Measurements from ENCODE around the gene COL23A1. TPM values are rescaled to one million over a fixed set of nuclear protein-coding genes. Genes with fewer than 3 reads are reported as not detected.

Gene COL23A1
- total RNA-seq, 1 experiment from 2014 or later, result 15.0 TPM

DNA sequence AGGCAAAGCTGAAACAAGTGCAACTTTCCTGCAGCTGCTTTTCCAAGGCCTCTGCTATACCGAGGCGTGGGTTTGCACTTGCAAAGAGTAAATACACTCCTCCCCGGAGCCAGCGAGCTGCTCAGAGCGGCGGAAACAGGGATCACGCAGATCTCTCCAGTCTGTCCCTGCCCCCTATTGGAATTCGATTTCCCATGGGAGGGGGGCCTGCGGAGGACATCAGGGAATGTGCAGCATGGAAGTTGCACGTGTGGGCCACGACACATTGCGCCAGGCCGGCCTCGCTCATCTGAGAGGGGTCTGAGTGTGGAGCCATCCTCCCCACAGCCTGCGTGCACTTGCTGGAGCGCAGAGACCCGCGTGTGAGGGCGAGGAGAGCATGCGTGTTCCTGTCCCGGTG is 253.3 kb downstream of the COL23A1 start (continued):
- TF ChIP-seq, protein P1, sequence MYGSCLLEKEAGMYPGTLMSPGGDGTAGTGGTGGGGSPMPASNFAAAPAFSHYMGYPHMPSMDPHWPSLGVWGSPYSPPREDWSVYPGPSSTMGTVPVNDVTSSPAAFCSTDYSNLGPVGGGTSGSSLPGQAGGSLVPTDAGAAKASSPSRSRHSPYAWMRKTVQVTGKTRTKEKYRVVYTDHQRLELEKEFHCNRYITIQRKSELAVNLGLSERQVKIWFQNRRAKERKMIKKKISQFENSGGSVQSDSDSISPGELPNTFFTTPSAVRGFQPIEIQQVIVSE (CRISPR knock-in tag; IDR thresholded peaks at IDR 0.05; ENCODE audit: borderline replicate concordance), result no peak

DNA sequence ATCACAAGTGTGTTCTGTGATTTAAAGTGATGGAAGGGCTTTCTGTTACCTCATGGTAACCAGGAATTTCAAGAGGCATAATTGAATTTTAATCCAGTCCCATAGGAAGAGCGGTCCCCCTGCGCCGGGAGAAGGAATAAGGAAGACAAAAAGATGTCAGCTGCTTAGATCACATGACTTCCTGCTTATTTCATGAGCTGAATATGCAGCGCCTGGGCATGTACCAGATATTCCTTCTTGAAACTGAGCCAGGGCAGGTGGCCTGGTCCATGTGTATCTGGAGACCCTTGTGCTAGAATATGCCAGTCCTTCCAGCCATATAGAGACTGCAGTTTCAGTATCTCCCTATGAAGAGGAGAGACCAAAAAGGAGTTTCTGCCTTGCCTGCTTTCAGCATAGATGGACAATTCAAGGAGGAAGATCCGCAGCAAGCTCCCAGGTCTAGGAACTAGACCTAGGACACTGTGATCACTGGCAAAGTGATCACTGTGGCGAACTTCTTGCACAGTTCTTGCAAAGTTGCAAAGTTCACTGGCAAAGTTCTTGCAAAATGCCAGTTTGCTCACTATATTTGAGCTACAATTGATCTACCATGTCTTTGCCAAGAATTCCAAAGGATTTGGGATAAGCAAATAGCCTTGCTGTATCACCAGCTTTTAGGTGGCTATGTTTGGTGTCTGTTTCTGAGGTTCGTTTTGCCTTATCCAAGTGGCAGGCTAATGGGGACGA is 254.7 kb downstream of the COL23A1 start:
- DNase-seq (ENCODE audit: low spot score) (no peak), ATAC-seq (no peak)
- H3K4me1 Mint-ChIP-seq, result peaks cover 20% of the 10 kb centered on the region
- TF ChIP-seq ZNF263 (CRISPR knock-in tag; IDR thresholded peaks at IDR 0.05; ENCODE audit: low read depth) (no peak), USF2 (CRISPR knock-in tag; IDR thresholded peaks at IDR 0.05) (peak; percentile 24; the same call in 1 of the 2 replicates)
- H3K27ac Mint-ChIP-seq, result no peak overlapping the region
- no peaks in the 10 kb centered on the region for H3K36me3 Mint-ChIP-seq
- H3K9me3 Mint-ChIP-seq, result no peaks in the 10 kb centered on the region
- ChIA-PET CTCF (no interaction called here), POLR2A (no interaction called here)
- H3K4me3 Mint-ChIP-seq, result no peak overlapping the region
- no peaks in the 10 kb centered on the region for H3K27me3 Mint-ChIP-seq (ENCODE audit: low read depth)

DNA sequence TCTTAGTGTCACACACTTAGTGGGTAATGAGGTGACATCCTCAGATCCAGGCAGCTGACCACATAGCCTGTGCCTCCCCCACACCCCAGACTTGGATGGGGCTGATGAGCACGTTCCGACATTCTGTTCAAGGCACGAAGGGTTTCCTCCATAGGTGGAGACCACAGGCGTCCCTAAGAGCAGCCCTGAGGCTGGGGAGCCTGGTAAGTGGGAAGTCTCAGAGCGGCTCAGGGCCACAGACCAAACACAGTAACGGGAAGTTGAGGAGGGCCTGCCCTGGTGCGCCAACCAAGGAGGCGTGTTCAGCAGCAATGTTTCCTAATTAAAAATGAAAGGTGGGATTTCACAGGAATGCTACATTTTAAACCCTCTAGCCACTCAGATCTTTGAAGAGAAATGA is 255.3 kb downstream of the COL23A1 start:
- Mint-ChIP-seq H3K27ac (peak overlapping the region; percentile 31; the same call in 1 of the 2 replicates), H3K36me3 (no peaks in the 10 kb centered on the region), H3K4me3 (no peak overlapping the region), H3K9me3 (no peaks in the 10 kb centered on the region), H3K27me3 (ENCODE audit: low read depth) (no peaks in the 10 kb centered on the region), H3K4me1 (peaks cover 20% of the 10 kb centered on the region)
- DNase-seq (ENCODE audit: low spot score) (no peak), ATAC-seq (no peak)
- ChIA-PET POLR2A (no interaction called here), CTCF (no interaction called here)
- TF ChIP-seq TCF7 (CRISPR knock-in tag; IDR thresholded peaks at IDR 0.05; ENCODE audit: low read depth) (no peak), TP53 (CRISPR knock-in tag; IDR thresholded peaks at IDR 0.05) (no peak), ZNF138 (CRISPR knock-in tag; conservative IDR thresholded peaks at IDR 0.05) (no peak), ZBTB21 (CRISPR knock-in tag; IDR thresholded peaks at IDR 0.05; ENCODE audit: borderline replicate concordance) (no peak), TEAD4 (CRISPR knock-in tag; IDR thresholded peaks at IDR 0.05) (no peak), ZNF263 (CRISPR knock-in tag; IDR thresholded peaks at IDR 0.05; ENCODE audit: low read depth) (no peak), TEAD1 (CRISPR knock-in tag; IDR thresholded peaks at IDR 0.05) (no peak), FOXK1 (CRISPR knock-in tag; IDR thresholded peaks at IDR 0.05) (no peak), USF2 (CRISPR knock-in tag; IDR thresholded peaks at IDR 0.05) (no peak), OVOL2 (CRISPR knock-in tag; IDR thresholded peaks at IDR 0.05; ENCODE audit: borderline replicate concordance) (no peak), JUN (CRISPR knock-in tag; IDR thresholded peaks at IDR 0.05) (no peak), IRF2 (CRISPR knock-in tag; IDR thresholded peaks at IDR 0.05; ENCODE audit: borderline replicate concordance, low read depth) (no peak), HMGA2 (CRISPR knock-in tag; IDR thresholded peaks at IDR 0.05) (no peak), ESRRA (CRISPR knock-in tag; IDR thresholded peaks at IDR 0.05; ENCODE audit: borderline replicate concordance) (no peak)
- TF ChIP-seq, protein P2, sequence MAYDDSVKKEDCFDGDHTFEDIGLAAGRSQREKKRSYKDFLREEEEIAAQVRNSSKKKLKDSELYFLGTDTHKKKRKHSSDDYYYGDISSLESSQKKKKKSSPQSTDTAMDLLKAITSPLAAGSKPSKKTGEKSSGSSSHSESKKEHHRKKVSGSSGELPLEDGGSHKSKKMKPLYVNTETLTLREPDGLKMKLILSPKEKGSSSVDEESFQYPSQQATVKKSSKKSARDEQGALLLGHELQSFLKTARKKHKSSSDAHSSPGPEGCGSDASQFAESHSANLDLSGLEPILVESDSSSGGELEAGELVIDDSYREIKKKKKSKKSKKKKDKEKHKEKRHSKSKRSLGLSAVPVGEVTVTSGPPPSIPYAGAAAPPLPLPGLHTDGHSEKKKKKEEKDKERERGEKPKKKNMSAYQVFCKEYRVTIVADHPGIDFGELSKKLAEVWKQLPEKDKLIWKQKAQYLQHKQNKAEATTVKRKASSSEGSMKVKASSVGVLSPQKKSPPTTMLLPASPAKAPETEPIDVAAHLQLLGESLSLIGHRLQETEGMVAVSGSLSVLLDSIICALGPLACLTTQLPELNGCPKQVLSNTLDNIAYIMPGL (CRISPR knock-in tag; IDR thresholded peaks at IDR 0.05), result no peak
- TF ChIP-seq, protein P3, sequence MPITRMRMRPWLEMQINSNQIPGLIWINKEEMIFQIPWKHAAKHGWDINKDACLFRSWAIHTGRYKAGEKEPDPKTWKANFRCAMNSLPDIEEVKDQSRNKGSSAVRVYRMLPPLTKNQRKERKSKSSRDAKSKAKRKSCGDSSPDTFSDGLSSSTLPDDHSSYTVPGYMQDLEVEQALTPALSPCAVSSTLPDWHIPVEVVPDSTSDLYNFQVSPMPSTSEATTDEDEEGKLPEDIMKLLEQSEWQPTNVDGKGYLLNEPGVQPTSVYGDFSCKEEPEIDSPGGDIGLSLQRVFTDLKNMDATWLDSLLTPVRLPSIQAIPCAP (CRISPR knock-in tag; IDR thresholded peaks at IDR 0.05), result no peak
- TF ChIP-seq, protein P4, sequence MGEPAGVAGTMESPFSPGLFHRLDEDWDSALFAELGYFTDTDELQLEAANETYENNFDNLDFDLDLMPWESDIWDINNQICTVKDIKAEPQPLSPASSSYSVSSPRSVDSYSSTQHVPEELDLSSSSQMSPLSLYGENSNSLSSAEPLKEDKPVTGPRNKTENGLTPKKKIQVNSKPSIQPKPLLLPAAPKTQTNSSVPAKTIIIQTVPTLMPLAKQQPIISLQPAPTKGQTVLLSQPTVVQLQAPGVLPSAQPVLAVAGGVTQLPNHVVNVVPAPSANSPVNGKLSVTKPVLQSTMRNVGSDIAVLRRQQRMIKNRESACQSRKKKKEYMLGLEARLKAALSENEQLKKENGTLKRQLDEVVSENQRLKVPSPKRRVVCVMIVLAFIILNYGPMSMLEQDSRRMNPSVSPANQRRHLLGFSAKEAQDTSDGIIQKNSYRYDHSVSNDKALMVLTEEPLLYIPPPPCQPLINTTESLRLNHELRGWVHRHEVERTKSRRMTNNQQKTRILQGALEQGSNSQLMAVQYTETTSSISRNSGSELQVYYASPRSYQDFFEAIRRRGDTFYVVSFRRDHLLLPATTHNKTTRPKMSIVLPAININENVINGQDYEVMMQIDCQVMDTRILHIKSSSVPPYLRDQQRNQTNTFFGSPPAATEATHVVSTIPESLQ (CRISPR knock-in tag; IDR thresholded peaks at IDR 0.05), result no peak
- TF ChIP-seq, protein P5, sequence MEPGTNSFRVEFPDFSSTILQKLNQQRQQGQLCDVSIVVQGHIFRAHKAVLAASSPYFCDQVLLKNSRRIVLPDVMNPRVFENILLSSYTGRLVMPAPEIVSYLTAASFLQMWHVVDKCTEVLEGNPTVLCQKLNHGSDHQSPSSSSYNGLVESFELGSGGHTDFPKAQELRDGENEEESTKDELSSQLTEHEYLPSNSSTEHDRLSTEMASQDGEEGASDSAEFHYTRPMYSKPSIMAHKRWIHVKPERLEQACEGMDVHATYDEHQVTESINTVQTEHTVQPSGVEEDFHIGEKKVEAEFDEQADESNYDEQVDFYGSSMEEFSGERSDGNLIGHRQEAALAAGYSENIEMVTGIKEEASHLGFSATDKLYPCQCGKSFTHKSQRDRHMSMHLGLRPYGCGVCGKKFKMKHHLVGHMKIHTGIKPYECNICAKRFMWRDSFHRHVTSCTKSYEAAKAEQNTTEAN (CRISPR knock-in tag; IDR thresholded peaks at IDR 0.05), result no peak
